MV-4-11 (cell line): ENCODE data around the gene CPT1A.

ENCODE experiments used
- DNase-seq: peaks from one replicate; lab custom pipeline; 2025; lab: John Stamatoyannopoulos, UW

The CPT1A gene

GRCh38 chr11:68854273-68854958 is 12.7 kb upstream of the CPT1A start:
- no peak for DNase-seq

- DNase-seq = no peak
These were observed 10.9 kb upstream of the CPT1A start for GRCh38 chr11:68852628-68853027.

DNA sequence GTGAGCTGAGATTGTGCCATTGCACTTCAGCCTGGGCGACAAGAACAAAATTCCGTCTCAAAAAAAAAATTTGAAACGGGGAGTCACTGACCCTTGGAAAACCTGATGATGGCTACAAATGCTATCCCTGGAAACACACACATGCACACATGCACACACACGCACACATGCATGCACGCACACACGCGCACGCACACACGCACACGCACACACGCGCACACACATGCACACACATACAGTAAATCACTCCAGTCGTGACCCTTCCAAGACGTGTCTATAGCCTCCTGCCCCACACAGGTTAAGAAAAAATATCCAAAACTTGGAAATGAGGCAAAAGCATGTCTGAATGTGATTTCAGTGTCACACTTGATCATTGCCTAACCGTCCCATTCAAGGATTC is 6.7 kb upstream of the CPT1A start:
- no peak for DNase-seq

GRCh38 chr11:68847395-68847794 is 5.7 kb upstream of the CPT1A start:
- DNase-seq = no peak

DNA sequence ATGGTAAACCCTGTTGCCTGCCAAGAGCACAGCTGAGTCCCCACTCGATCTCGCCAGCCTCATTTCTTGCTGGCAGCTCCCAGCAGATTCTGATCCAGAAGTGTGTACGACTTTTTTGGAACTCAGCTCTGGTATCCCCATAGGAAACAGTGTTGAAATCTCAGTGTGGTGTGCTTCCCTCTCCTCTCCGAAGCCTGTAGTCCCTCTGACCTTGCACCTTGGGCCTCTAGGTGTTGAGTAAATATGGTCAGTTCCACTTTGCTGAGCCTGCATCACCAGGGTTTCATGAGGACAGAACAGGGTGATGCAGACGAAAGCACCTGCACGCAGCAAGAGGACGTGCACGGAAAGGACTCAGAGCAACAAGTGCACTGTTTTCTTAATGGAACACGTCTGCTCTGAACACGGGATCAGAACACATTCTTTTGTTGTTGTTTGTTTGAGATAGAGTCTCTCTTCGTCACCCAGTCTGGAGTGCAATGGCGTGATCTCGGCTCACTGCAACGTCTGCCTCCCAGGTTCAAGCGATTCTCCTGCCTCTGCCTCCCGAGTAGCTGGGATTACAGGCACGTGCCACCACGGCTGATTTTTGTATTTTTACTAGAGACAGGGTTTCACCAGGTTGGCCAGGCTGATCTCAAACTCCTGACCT is 3.8 kb upstream of the CPT1A start:
- DNase-seq = no peak

DNA sequence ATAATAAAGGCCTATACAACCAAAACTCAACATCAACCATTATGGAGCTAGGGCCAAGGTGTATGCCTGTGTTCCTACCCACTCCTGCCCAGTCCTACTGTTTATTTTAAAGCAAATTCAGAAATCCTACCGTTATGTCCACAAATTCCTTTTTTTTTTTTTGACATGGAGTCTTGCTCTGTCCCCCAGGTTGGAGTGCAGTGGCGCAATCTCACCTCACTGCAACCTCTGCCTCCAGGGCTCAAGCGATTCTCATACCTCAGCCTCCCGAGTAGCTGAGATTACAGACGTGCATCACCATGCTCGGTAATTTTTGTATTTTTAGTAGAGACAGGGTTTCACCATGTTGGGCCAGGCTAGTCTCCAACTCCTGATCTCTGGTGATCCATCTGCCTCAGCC is 3.1 kb upstream of the CPT1A start:
- DNase-seq = no peak

DNA sequence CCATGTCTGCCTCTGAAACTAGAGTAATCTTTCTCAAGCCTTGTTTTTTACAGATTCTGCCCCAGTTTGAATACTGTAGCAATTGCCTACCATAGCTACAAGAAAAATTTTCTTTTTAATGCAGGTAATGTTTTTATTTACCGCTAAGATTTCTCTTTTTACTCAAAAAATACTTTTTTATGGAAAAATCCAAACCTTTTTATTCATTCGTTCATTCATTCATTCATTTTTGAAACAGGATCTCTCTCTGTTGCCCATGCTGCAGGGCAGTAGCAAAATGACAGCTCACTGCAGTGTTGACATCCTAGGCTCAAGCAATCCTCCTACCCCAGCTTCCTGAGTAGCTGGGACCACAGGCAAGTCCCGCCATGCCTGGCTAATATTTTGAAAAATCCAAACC is 2.7 kb upstream of the CPT1A start:
- DNase-seq = no peak

DNA sequence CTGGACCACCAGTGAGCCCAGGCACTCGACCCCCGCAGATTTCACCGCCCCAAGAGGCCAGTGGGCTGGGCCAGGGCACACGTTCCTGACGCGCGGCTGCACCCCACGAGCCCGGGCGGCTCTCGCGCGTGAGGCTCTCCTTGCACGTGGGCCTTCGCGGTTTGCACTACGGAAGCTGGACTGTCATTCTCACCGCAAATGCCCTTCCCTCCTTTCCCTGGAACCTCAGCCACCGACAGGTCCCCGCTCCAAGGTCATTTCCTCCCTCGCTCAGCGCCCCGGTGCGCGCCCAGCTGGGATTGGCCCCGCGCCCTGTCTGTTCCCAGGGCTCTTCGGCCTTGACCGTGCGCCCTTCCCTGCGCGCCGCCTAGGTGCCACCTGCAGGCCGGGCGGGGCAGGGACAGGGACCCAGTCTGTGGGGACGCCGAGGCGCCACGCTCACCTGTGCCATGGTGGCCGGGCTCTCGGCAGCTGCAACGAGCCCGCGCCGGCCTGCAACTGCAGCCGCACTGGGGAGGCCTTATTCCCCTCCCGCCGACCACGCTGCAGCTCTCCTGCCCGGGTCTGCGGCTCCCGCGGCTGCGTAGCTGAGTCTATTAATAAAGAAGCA is 2.1 kb upstream of the CPT1A start:
- peak; percentile 67 for DNase-seq

GRCh38 chr11:68843052-68843561 is 1.4 kb upstream of the CPT1A start:
- peak; percentile 67 for DNase-seq

GRCh38 chr11:68842427-68843051 is 823 bp upstream of the CPT1A start:
- no peak for DNase-seq

DNA sequence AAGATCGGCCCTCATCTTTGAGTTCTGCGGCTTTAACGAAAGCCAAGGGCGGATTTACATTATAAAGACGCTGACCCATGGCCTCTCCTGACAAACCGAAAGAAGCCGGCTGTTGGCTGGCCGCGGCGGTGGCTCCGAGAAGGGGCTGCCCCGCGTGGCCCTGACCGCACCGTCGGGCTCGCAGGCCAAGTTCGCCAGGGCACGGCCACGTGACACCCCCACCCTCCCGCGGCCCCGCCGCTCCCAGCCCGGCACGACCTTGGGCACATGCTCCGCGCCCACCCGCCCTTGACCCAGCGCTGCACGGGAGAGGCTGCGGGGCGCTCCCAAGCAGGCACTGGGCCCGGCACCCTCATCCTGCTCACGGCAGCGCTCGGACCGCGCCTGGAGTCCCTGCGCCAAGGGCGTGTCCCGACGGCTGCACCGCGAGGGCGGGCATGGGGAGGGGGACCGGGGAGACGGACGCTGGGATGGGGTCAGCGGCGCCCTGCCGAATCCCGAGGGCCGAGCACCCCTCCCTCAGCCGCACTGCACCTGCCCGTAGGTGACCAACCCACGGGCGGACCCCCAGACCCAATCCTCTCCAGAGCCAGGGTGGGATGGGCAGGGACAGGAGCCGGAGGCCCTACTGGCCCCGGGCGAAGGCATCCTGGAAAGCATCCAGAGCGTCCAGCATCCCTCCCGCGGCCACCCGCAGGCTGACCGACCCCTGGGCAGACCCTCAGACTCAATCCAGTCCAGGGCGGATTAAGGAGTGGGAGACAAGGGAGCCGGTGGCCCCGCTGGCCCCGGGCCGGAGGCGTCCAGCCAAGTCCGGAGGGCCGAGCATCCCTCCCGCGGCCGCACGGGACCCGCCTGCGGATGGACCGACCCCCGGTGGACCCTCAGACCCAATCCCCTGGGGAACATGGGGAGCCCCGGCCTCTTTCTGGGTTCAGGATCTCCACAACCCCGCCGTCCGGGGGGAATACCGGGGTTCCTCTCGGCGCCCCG is 759 bp downstream of the CPT1A start:
- DNase-seq = peak; percentile 26

DNA sequence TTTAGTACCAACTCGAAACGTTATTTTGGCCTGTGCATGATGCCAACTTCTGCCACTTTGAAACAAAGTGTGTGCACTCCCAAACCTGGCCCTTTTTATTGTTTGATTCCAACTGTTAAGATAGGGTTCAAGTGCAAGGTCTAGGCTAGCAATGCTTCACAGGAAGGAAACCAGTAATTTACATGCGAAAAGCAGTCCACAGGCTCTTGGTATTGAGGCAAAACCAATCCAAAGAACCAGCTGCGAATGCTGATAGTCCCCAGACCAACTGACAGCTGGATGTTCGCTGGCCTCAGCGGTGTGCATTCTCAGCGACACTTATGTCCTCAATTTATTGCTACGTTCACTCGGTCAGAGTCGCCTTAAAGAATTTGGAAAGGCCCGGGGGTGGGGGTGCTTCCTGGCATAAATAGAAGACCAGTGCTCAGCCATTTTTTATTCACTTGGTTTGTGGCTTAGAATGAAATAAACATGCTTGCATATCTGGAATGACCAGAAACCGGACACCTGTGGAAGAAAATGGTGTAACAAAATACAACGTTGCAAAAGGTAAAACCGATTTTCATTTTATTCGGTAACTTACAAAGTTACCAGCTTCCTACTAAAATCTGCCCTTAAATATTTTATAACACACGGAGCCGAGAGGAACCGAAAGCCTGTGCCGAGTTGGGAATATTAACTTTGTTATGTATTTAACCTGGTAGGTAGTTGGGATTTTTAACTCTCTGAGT is 1.6 kb downstream of the CPT1A start:
- peak; percentile 49 for DNase-seq

- peak; percentile 93 for DNase-seq
These were observed 2.5 kb downstream of the CPT1A start for GRCh38 chr11:68839054-68839865.

DNA sequence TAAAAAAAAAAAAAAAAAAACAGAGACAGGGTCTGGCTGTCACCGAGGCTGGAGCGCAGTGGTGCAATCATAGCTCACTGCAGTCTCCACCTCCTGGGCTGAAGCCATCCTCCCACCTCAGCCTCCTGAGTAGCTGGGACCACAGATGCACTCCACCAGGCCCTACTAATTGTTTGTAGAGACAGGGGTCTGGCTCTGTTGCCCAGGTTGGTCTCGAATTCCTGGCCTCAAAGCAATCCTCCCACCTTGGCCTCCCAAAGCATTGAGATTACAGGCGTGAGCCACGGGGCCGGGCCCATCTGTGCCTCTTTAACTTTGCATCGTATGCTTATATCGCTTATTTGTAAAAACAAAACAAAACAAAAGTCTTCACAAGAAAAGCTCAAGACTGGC is 3.1 kb downstream of the CPT1A start:
- DNase-seq = no peak

DNA sequence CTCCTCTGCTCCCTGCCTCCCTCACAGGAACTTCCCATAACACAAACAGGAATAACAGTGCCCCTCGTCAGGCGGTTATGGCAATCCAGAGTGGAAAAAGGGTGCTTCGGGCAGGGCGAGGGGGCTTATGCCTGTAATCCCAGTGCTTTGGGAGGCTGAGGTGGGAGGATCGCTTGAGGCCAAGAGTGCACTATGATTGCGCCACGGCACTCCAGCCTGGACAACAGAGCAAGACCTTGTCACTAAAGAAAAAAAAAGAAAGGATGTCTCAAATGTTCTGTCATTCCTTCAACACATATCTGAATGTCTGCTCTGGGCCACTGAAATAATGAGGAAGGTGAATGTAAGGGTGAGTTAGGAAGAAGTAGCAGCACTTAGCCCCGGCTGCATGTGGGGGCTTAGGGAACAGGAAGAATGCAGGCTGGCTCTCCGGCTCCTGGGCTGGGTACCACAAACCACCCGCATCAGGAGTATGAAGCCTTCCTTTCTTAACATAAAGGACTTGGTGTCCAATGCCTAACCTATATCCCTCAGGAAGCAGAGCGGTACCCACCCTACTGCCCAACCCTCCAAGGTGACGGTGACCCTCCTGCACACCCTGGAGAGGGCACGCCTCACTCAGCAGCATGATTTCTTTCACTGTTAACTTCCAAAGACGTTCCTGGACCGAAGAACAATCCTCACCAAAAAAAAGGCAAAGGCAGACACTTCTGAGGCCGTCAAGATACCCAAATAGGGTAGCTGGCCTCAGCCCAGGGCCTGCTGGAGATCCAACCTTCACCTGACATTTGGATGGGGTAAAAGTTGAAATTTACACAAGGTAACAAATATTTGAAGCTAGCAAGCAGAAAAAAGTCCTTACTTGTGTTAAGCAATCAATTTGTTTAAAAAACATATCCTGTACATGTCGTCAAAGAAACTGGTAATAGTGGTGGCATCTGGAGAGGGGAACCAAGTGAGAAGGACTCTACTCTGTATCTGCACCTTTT is 3.8 kb downstream of the CPT1A start:
- DNase-seq = no peak

DNA sequence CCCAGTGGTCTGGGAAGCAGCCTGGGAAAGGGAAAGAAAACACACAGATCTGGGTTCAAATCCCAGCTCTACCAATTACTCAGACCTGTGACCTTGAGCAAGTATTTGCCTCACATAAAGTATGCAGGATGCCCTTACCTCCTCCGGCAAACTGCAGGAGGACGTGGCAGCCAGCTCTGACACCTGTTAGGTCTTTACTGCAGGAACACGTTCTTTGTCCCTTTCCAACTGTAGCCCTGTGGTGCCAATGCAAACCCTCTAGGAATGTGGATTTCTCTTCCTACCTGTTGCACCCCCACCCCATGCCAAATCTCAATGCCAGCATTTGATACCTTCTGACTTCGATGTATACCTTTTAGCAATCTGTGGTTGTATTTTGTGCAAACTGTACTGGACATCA is 6.0 kb downstream of the CPT1A start:
- DNase-seq = no peak

DNA sequence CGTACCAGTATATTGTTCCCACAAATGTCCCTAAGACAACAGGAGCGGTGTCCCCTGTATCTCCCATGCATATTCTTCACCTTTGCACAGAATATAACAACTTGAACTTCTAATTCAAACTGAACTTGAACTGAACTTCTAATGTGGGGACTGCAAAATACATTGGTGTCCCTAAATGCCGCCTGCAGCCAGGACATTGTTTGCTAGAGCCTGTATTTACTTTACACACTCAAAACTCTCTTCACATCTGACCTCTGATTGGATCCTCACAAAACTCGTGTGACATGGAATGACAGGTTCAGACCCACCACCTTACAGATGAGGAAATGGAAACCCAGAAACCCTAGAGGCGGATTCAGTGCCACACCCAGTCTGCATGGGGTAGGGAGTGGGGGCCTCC is 6.4 kb downstream of the CPT1A start:
- no peak for DNase-seq

GRCh38 chr11:68832476-68833181 is 9.1 kb downstream of the CPT1A start:
- DNase-seq = no peak
